Keratinocyte (primary cell): ENCODE measurements around the gene THUMPD3. TPM values are rescaled to one million over a fixed set of nuclear protein-coding genes. Genes with fewer than 3 reads are reported as not detected.

ENCODE experiments used
- DNase-seq: peaks from one replicate; pipeline ENCODE4 v3.0.0-alpha.2; 2011; ENCODE audit warnings: low read depth, missing footprints, low spot score
- FAIRE-seq: peaks from 2 replicates; lab custom pipeline; 2011; peaks lifted over from hg19 to GRCh38; lab: Jason Lieb, UNC
- H2AFZ ChIP-seq: 2 replicates; pipeline ENCODE4 v1.6.0; 2012; ENCODE audit warnings: low read length, control low read depth, inconsistent platforms; ENCODE audit not compliant: control insufficient read depth
- H3K27ac ChIP-seq: 2 replicates; pipeline ENCODE4 v1.5.1; 2011; ENCODE audit warnings: low read length; ENCODE audit not compliant: control insufficient read depth, insufficient read depth
- H3K27me3 ChIP-seq: 3 replicates; pipeline ENCODE4 v1.6.0; 2011; ENCODE audit warnings: low read length; ENCODE audit not compliant: control insufficient read depth, insufficient read depth; ENCODE audit errors: extremely low read depth
- H3K36me3 ChIP-seq, 2 experiments: 2 replicates in 1 of 2; 3 replicates in 1 of 2; pipeline ENCODE4 v1.5.1; 2011; ENCODE audit warnings: low read length in 2 of 2, mild to moderate bottlenecking in 1 of 2; ENCODE audit not compliant: control insufficient read depth in 2 of 2, insufficient read depth in 2 of 2; ENCODE audit errors: extremely low read depth in 1 of 2
- H3K4me1 ChIP-seq: 3 replicates; pipeline ENCODE4 v1.5.1; 2011; ENCODE audit warnings: low read length; ENCODE audit not compliant: control insufficient read depth, insufficient read depth; ENCODE audit errors: extremely low read depth
- H3K4me2 ChIP-seq: 3 replicates; pipeline ENCODE4 v1.6.0; 2011; ENCODE audit warnings: low read depth, low read length; ENCODE audit not compliant: control insufficient read depth, insufficient read depth; ENCODE audit errors: extremely low read depth
- H3K4me3 ChIP-seq, 3 experiments: fragments of 200-600 bp in 1 of 3; sonication (generic) in 1 of 3; 2 replicates in 2 of 3; 3 replicates in 1 of 3; pipeline ENCODE4 v1.5.1; 2011 to 2016; ENCODE audit warnings: low read length in 3 of 3, mild to moderate bottlenecking in 3 of 3, control low read depth in 2 of 3, inconsistent platforms in 1 of 3, low read depth in 1 of 3, mixed read lengths in 1 of 3, mixed run types in 1 of 3, moderate library complexity in 1 of 3; ENCODE audit not compliant: control insufficient read depth in 2 of 3, insufficient read depth in 2 of 3; ENCODE audit errors: extremely low read depth in 1 of 3
- H3K79me2 ChIP-seq: 2 replicates; pipeline ENCODE4 v1.6.0; 2012; ENCODE audit warnings: low read length; ENCODE audit not compliant: control insufficient read depth, insufficient read depth
- H3K9ac ChIP-seq: 3 replicates; pipeline ENCODE4 v1.6.0; 2011; ENCODE audit warnings: low read length; ENCODE audit not compliant: control insufficient read depth, insufficient read depth; ENCODE audit errors: extremely low read depth
- H3K9me1 ChIP-seq: 3 replicates; pipeline ENCODE4 v1.6.0; 2011; ENCODE audit warnings: low read length; ENCODE audit not compliant: control insufficient read depth, insufficient read depth; ENCODE audit errors: extremely low read depth
- H3K9me3 ChIP-seq: 2 replicates; pipeline ENCODE4 v1.5.1; 2012; ENCODE audit warnings: low read depth, low read length; ENCODE audit not compliant: control insufficient read depth
- H4K20me1 ChIP-seq: 3 replicates; pipeline ENCODE4 v1.6.0; 2011; ENCODE audit warnings: low read length; ENCODE audit not compliant: control insufficient read depth, insufficient read depth; ENCODE audit errors: extremely low read depth
- CTCF ChIP-seq, 3 experiments: IDR thresholded peaks in 1 of 3; conservative IDR thresholded peaks in 1 of 3; optimal IDR thresholded peaks in 1 of 3; 2 replicates in 2 of 3; 3 replicates in 1 of 3; pipeline versions ENCODE3 to v1.5.1; 2011; ENCODE audit warnings: low read length in 3 of 3, mild to moderate bottlenecking in 3 of 3, moderate library complexity in 2 of 3, control low read depth in 1 of 3, inconsistent platforms in 1 of 3; ENCODE audit not compliant: insufficient read depth in 2 of 3; ENCODE audit errors: extremely low read depth in 1 of 3
- EZH2 ChIP-seq: IDR thresholded peaks from one replicate; pipeline ENCODE4 v1.6.1; 2012; ENCODE audit warnings: inconsistent platforms, mild to moderate bottlenecking, low read length, moderate library complexity
- dilution Hi-C: fragments of 300-500 bp; cut with MboI; formaldehyde crosslinking; loops from one replicate; pipeline ENCODE4 v1.7.0; 2020; ENCODE audit warnings: low sequenced_read_pairs; ENCODE audit not compliant: extremely low pct_ligation_motif_present
- polyA plus RNA-seq, 5 experiments: library from polyadenylated mRNA; depleted of rRNA in 3 of 5; stranded (reverse) in 3 of 5; stranded (forward) in 1 of 5; unstranded in 1 of 5; fragments of >200 nt; gene quantifications; 1 replicate in 1 of 5; 2 replicates in 3 of 5; 3 replicates in 1 of 5; pipeline versions ENCODE4 v1.2.1 to v1.2.3, GENCODE V29; 2011 to 2012; ENCODE audit warnings: missing spikeins in 2 of 5, low read depth in 1 of 5, low replicate concordance in 1 of 5

The THUMPD3 gene
- polyA plus RNA-seq, 1 donor (not counting 4 experiments of a cell fraction or from before 2014, with no cell fraction given) = 59.8 TPM

- dilution Hi-C loops = no loop called here
- no peak overlapping the region for H3K4me2 ChIP-seq
- no peaks in the 10 kb centered on the region for H3K79me2 ChIP-seq
- H3K4me3 ChIP-seq = no peak overlapping the region
- H4K20me1 ChIP-seq = no peaks in the 10 kb centered on the region
- no peaks in the 10 kb centered on the region for H3K27me3 ChIP-seq
- H2AFZ ChIP-seq = no peak overlapping the region
- no peaks in the 10 kb centered on the region for H3K36me3 ChIP-seq
- no peak overlapping the region for H3K9ac ChIP-seq
- DNase-seq (no peak), FAIRE-seq (no peak)
- H3K9me1 ChIP-seq = no peaks in the 10 kb centered on the region
- no peak for TF ChIP-seq CTCF (optimal IDR thresholded peaks at IDR 0.05 in 1 of 3, IDR thresholded peaks at IDR 0.05 in 1 of 3, conservative IDR thresholded peaks at IDR 0.05 in 1 of 3; ENCODE audit: extremely low read depth in 1 of 3, insufficient read depth in 2 of 3, low read length in 3 of 3)
- no peak for TF ChIP-seq EZH2
- H3K27ac ChIP-seq = no peak overlapping the region
- H3K9me3 ChIP-seq = no peaks in the 10 kb centered on the region
- H3K4me1 ChIP-seq = peaks cover 10% of the 10 kb centered on the region
Measured at GRCh38 chr3:9343115-9343514, 19.7 kb upstream of the THUMPD3 start.

- no peak overlapping the region for H3K27ac ChIP-seq
- no peak overlapping the region for H3K4me3 ChIP-seq
- DNase-seq = no peak
- no peaks in the 10 kb centered on the region for H4K20me1 ChIP-seq
- FAIRE-seq = no peak
- H2AFZ ChIP-seq = no peak overlapping the region
- H3K9me3 ChIP-seq = no peaks in the 10 kb centered on the region
- TF ChIP-seq CTCF (optimal IDR thresholded peaks at IDR 0.05 in 1 of 3, IDR thresholded peaks at IDR 0.05 in 1 of 3, conservative IDR thresholded peaks at IDR 0.05 in 1 of 3; ENCODE audit: extremely low read depth in 1 of 3, insufficient read depth in 2 of 3, low read length in 3 of 3) (no peak), EZH2 (no peak)
- H3K27me3 ChIP-seq = no peaks in the 10 kb centered on the region
- no peaks in the 10 kb centered on the region for H3K79me2 ChIP-seq
- H3K4me1 ChIP-seq = peaks cover 16% of the 10 kb centered on the region
- H3K36me3 ChIP-seq = no peaks in the 10 kb centered on the region
- no peak overlapping the region for H3K9ac ChIP-seq
- dilution Hi-C loops = no loop called here
- H3K4me2 ChIP-seq = no peak overlapping the region
- H3K9me1 ChIP-seq = no peaks in the 10 kb centered on the region
Measured at GRCh38 chr3:9345041-9345440, 17.8 kb upstream of the THUMPD3 start.
